ENCODE data around the gene CUL9.

- TF ChIP-seq CTCF (IDR thresholded peaks at IDR 0.05) (no peak), EZH2 (IDR thresholded peaks at IDR 0.05) (no peak), EZH2phosphoT487 (IDR thresholded peaks at IDR 0.05) (no peak)
These were observed 1.9 kb upstream of the CUL9 start for GRCh38 chr6:43180058-43180457.

All from neural progenitor cell (in vitro differentiated cells).